Spinal cord (tissue), 10 donors: Measurements from ENCODE around the gene PKNOX2. TPM values are rescaled to one million over a fixed set of nuclear protein-coding genes. Genes with fewer than 3 reads are reported as not detected.

ENCODE experiments used
- DNase-seq, 6 donors: peaks; one replicate each; pipeline versions ENCODE4 v3.0.0 to v3.0.0-alpha.2; 2013 to 2015; ENCODE audit warnings: low spot score in 6 of 6, low read depth in 4 of 6
- H3K27ac ChIP-seq: one replicate; pipeline ENCODE4 v1.5.1; 2013; ENCODE audit warnings: low read depth, low read length, control low read depth
- H3K27me3 ChIP-seq: one replicate; pipeline ENCODE4 v1.6.1; 2013; ENCODE audit warnings: low read length; ENCODE audit not compliant: control insufficient read depth, insufficient read depth
- H3K36me3 ChIP-seq: one replicate; pipeline ENCODE4 v1.6.1; 2013; ENCODE audit warnings: low read length; ENCODE audit not compliant: control insufficient read depth, insufficient read depth
- H3K4me1 ChIP-seq: one replicate; pipeline ENCODE4 v1.6.1; 2013; ENCODE audit warnings: low read length; ENCODE audit not compliant: control insufficient read depth, insufficient read depth
- H3K4me3 ChIP-seq: one replicate; pipeline ENCODE4 v1.5.1; 2013; ENCODE audit warnings: low read depth, low read length, control low read depth
- H3K9me3 ChIP-seq: one replicate; pipeline ENCODE4 v1.6.1; 2013; ENCODE audit warnings: low read length; ENCODE audit not compliant: control insufficient read depth, insufficient read depth
- WGBS: methylation state at CpG from one replicate; pipeline ENCODE4 v1.1.5; 2013; ENCODE audit warnings: missing lambda C conversion rate; ENCODE audit not compliant: insufficient coverage; 5-methylcytosine and 5-hydroxymethylcytosine counted together
- long read RNA-seq, 4 donors: transcript quantifications; one replicate each; lab custom pipeline, GENCODE V29; 2026
- polyA plus RNA-seq, 2 donors: library from polyadenylated mRNA; unstranded; fragments of 120-200 nt; gene quantifications; one replicate each; pipeline ENCODE4 v1.2.1, GENCODE V29; 2013; ENCODE audit not compliant: insufficient read length in 2 of 2
- total RNA-seq, 2 donors: library from RNA; depleted of rRNA in 1 of 2; stranded (reverse); fragments of 120-200 nt in 1 of 2; fragments of >200 nt in 1 of 2; gene quantifications; one replicate each; pipeline versions ENCODE4 v1.2.3 to v1.2.4, GENCODE V29; 2013 to 2014
- donor health status: healthy.

The PKNOX2 gene
- total RNA-seq (10 to 100 TPM; 10.6 to 14.2 TPM), polyA plus RNA-seq (10 to 100 TPM; 39.0 to 41.2 TPM)
- long read RNA-seq, donor 1, partial matches to known transcripts, result 0 of 3 reads
- long read RNA-seq, donor 1, other reads (novel, unspliced or antisense), result 0 of 3 reads
- long read RNA-seq, donor 2, partial matches to known transcripts, result 0 of 1 reads
- long read RNA-seq, donor 2, other reads (novel, unspliced or antisense), result 0 of 1 reads
- long read RNA-seq, donor 3, result 0 reads
- long read RNA-seq, donor 4, result 0 reads

GRCh38 chr11:125164422-125165110 is at the start of gene PKNOX2:
PKNOX2 (plus strand) TSS chr11:125164751; CDS start chr11:125351306, 186,555 bp downstream.
- H3K4me3 ChIP-seq, result peak within 1 kb of the TSS; percentile 83
- peaks cover 4% of the 10 kb centered on the region for H3K27me3 ChIP-seq
- H3K36me3 ChIP-seq, result no peaks in the 10 kb centered on the region
- peak; percentile 57 to 98 (median 81) for DNase-seq
- peak within 1 kb of the TSS; percentile 89 for H3K27ac ChIP-seq
- no peaks in the 10 kb centered on the region for H3K9me3 ChIP-seq
- WGBS, result 0% methylated on average over 41 of the region's 58 CpGs
- peaks cover 44% of the 10 kb centered on the region for H3K4me1 ChIP-seq

- WGBS, result 11% methylated on average over 2 of the region's 4 CpGs
- H3K4me1 ChIP-seq, result no peaks in the 10 kb centered on the region
- no peak overlapping the region for H3K27ac ChIP-seq
- DNase-seq, result peak in 1 of 6 donors; percentile 35
- no peaks in the 10 kb centered on the region for H3K36me3 ChIP-seq
- H3K27me3 ChIP-seq, result no peaks in the 10 kb centered on the region
- no peaks in the 10 kb centered on the region for H3K9me3 ChIP-seq
- no peak overlapping the region for H3K4me3 ChIP-seq
Measured at GRCh38 chr11:125117429-125117828, 47.1 kb upstream of the PKNOX2 start.

- Histone ChIP-seq H3K4me3 (no peak overlapping the region), H3K36me3 (no peaks in the 10 kb centered on the region), H3K4me1 (no peaks in the 10 kb centered on the region), H3K27me3 (no peaks in the 10 kb centered on the region), H3K27ac (no peak overlapping the region), H3K9me3 (no peaks in the 10 kb centered on the region)
- DNase-seq, result no peak
- WGBS, result 64% methylated on average over 4 of the region's 4 CpGs
Measured at GRCh38 chr11:125123194-125123946, 41.2 kb upstream of the PKNOX2 start.

- no peaks in the 10 kb centered on the region for H3K27me3 ChIP-seq
- no peaks in the 10 kb centered on the region for H3K36me3 ChIP-seq
- H3K4me3 ChIP-seq, result no peak overlapping the region
- peak in 2 of 6 donors; percentile 57 to 94 for DNase-seq
- no peaks in the 10 kb centered on the region for H3K4me1 ChIP-seq
- H3K9me3 ChIP-seq, result no peaks in the 10 kb centered on the region
- no peak overlapping the region for H3K27ac ChIP-seq
- WGBS, result 54% methylated on average over 6 of the region's 10 CpGs
Measured at GRCh38 chr11:125123947-125124617, 40.5 kb upstream of the PKNOX2 start.

GRCh38 chr11:125124618-125124992 is 39.9 kb upstream of the PKNOX2 start:
- peaks cover 4% of the 10 kb centered on the region for H3K4me1 ChIP-seq

GRCh38 chr11:125128450-125128849 is 36.1 kb upstream of the PKNOX2 start:
- no peaks in the 10 kb centered on the region for H3K9me3 ChIP-seq
- WGBS, result 92% methylated on average over 2 of the region's 4 CpGs
- H3K4me3 ChIP-seq, result no peak overlapping the region
- H3K27me3 ChIP-seq, result no peaks in the 10 kb centered on the region
- no peak for DNase-seq
- H3K27ac ChIP-seq, result no peak overlapping the region
- no peaks in the 10 kb centered on the region for H3K36me3 ChIP-seq
- peaks cover 5% of the 10 kb centered on the region for H3K4me1 ChIP-seq

More at GRCh38 chr11:125124618-125124992, 39.9 kb upstream of the PKNOX2 start:
- H3K4me3 ChIP-seq, result no peak overlapping the region
- no peaks in the 10 kb centered on the region for H3K27me3 ChIP-seq
- no peak overlapping the region for H3K27ac ChIP-seq
- no peaks in the 10 kb centered on the region for H3K36me3 ChIP-seq
- no CpG with 5 or more reads among the region's 4 CpGs for WGBS
- H3K9me3 ChIP-seq, result no peaks in the 10 kb centered on the region
- DNase-seq, result no peak

GRCh38 chr11:125129316-125129993 is 35.1 kb upstream of the PKNOX2 start:
- H3K9me3 ChIP-seq, result no peaks in the 10 kb centered on the region
- 55% methylated on average over 20 of the region's 22 CpGs for WGBS
- H3K27me3 ChIP-seq, result no peaks in the 10 kb centered on the region
- no peak overlapping the region for H3K27ac ChIP-seq
- peak in 1 of 6 donors; percentile 44 for DNase-seq
- H3K36me3 ChIP-seq, result no peaks in the 10 kb centered on the region
- H3K4me1 ChIP-seq, result peaks cover 5% of the 10 kb centered on the region
- no peak overlapping the region for H3K4me3 ChIP-seq

- DNase-seq, result no peak
- 91% methylated on average over 1 of the region's 1 CpG for WGBS
- H3K27ac ChIP-seq, result no peak overlapping the region
- no peaks in the 10 kb centered on the region for H3K27me3 ChIP-seq
- no peaks in the 10 kb centered on the region for H3K36me3 ChIP-seq
- H3K4me1 ChIP-seq, result peaks cover 5% of the 10 kb centered on the region
- H3K4me3 ChIP-seq, result no peak overlapping the region
- no peaks in the 10 kb centered on the region for H3K9me3 ChIP-seq
Measured at GRCh38 chr11:125132071-125132470, 32.5 kb upstream of the PKNOX2 start.

GRCh38 chr11:125132596-125132995 is 32.0 kb upstream of the PKNOX2 start:
- WGBS, result 83% methylated on average over 3 of the region's 7 CpGs
- DNase-seq, result no peak
- Histone ChIP-seq H3K36me3 (no peaks in the 10 kb centered on the region), H3K27ac (no peak overlapping the region), H3K4me1 (peaks cover 5% of the 10 kb centered on the region), H3K27me3 (no peaks in the 10 kb centered on the region), H3K4me3 (no peak overlapping the region), H3K9me3 (no peaks in the 10 kb centered on the region)
